ENCODE data around the gene PRLR.

DNA sequence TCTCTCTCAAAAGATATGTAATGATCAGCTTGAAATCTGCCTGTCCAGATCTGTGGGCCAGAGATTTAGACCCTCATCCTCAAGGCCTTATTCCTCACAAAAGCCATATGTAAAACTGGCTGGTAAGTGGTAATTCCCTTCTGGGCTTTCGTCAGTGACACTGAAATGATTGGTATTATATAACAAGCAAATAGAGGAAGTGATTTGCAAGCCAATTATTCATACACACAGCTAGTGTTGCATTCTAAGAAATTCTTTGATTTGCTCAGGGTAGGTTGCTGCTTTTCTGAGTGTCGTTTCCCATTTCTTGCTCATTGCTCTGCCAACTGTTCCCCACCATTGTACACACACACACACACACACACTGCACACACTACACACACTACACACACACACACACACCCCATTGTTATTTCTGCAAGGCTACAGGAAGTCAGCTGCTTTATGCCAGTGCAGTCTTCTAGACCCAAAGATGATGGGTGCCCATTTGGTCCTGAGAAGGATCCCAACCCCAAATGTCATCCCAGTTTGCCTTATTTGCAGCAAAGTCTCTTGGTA, 76.8 kb downstream of the PRLR start:
- TF ChIP-seq, protein P1, sequence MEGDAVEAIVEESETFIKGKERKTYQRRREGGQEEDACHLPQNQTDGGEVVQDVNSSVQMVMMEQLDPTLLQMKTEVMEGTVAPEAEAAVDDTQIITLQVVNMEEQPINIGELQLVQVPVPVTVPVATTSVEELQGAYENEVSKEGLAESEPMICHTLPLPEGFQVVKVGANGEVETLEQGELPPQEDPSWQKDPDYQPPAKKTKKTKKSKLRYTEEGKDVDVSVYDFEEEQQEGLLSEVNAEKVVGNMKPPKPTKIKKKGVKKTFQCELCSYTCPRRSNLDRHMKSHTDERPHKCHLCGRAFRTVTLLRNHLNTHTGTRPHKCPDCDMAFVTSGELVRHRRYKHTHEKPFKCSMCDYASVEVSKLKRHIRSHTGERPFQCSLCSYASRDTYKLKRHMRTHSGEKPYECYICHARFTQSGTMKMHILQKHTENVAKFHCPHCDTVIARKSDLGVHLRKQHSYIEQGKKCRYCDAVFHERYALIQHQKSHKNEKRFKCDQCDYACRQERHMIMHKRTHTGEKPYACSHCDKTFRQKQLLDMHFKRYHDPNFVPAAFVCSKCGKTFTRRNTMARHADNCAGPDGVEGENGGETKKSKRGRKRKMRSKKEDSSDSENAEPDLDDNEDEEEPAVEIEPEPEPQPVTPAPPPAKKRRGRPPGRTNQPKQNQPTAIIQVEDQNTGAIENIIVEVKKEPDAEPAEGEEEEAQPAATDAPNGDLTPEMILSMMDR (IDR thresholded peaks at IDR 0.05; ENCODE audit: low read depth, low read length, poor library complexity, severe bottlenecking): no peak
- TF ChIP-seq EZH2phosphoT487 (IDR thresholded peaks at IDR 0.05; ENCODE audit: borderline replicate concordance, low read length): no peak

Measured in DOHH2 (cell line).